ENCODE measurements around the gene UVSSA.

The UVSSA gene

DNA sequence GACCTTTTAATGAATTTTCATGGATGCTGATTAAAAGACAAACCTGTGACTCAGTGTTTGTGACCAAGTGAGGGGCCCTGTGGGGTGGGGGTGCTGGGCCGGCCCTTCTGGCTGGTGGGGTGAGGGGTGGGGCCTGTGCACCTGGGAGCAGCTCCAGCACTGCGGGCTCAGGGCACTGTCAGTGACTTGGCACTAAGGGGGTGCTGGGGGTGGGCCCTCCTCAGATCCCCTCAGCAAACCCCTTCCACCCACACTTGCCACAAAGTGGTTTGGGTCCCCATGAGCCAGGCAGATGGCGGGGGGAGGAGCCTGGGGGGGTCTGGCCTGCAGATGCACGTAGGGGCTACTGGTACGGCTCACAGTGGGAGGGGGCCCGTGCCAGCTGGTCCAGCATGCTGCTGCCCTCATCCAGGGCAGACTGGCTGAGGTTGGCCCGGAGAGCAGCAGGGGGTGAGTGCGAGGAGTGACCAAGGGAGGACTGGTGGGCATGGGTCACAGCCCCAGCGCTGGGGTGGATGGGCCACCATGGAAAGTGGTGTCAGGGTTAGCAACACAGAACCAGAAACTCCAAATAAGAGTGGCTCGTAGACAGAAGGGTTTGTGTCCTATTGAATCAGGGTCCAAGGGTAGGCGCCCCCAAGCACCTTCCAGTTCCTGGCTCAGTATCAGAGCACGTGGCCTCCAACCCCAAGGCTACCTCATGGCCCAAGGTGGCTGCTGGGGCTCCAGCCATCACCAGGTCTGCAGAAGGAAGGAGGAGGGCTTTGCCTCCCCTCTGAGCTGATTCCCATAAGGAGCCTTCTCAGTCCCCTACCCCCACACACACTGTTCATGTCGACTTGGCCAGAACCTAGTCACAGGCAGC lies 49.2 kb downstream of the UVSSA start:
- DNase-seq (ENCODE audit: low spot score), result no peak

DNA sequence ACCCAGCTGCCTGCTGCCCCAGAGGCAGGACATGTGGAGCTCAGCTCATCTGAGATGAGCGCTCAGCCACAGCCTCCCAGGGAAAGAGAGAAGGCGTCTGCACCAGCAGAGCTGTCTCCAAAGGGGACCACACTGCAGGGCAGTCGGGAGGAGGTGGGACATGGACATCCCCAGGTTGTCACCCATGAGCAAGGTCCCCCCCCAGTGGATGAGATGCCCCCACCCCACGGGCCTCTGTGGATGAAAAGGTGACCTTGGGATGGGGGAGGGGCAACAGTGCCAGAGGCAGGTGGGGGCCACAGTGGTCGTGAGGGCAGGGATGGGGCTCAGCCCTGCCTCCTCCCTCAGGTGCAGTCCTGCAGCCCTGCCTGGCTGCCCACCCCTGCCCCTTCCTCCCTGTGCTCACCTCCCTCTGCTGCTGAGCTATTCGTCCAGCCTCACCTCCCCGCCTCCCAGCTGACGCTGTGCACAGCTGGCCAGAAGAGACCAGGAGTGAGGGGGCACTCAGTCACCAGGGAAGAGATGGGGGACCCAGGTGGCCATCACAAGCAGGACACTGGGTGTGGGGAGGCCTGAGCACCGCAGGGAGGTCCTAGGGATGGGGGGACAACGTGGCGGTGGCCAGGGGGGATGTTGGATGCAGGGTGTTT lies 49.9 kb downstream of the UVSSA start:
- no peak for DNase-seq (ENCODE audit: low spot score)

GRCh38 chr4:1398681-1399507 lies 51.9 kb downstream of the UVSSA start:
- DNase-seq (ENCODE audit: low spot score), result no peak

DNA sequence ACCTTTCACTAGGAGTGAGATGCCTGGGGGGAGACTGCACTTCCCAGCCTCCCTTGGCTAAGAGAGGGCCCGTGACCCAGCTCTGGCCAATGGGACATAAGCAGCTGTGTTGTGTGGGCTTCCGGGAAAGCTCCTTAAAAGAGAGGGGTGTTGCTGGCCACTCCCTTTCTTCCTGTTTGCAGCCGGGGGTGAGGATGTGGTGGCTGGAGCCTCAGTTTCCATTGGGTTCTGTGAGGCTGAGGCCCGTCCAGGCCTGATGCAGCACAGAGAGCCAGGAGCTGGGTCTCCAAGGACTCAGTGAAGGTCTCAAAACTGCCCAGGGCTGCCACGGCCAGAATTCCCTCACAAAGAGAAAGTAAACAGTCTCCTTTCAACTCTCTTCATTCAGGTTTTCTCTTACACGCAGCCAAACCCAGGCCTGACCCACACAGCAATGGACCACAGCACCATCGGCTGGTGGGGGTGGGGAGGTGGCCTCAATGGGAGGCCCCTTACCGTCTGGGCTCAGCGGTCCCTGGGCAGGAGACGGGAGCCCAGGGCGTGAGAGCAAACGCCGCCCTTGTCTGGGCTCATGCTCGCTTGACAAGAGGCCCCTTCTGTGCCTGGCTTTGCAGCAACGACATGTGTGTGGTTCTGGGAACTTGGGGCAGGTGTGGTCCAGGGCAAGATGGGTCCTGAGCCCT lies 52.6 kb downstream of the UVSSA start:
- DNase-seq (ENCODE audit: low spot score), result no peak

GRCh38 chr4:1400191-1400805 lies 53.3 kb downstream of the UVSSA start:
- DNase-seq (ENCODE audit: low spot score), result no peak

DNA sequence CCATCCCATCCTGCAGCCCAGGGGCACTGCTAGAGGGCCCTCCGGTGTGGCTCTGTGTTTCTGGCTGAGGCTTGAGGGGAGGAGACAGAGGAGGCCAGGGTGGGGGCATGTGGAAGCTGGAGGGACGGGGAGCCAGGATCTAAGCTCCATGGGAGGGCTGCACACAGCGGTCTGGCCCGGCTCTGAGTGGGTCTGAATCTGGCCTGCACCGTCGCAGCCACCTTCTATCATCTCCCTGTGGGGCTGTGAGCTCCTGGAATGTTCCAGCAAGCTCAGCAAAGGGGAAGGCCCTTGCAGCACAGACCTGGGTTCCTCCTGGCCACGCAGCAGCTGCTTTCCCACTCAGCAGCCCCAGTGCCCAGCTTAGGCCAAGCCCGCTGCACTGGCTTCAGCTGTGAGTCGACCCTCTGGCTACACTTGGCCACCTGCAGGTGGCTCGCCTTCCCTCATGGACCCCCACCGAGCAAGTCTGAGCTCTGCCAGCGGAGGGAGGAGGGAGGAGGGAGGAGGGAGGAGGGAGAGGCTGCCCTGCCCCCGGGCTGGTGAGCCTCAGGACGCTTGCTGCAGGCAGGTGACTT lies 53.9 kb downstream of the UVSSA start:
- no peak for DNase-seq (ENCODE audit: low spot score)

DNA sequence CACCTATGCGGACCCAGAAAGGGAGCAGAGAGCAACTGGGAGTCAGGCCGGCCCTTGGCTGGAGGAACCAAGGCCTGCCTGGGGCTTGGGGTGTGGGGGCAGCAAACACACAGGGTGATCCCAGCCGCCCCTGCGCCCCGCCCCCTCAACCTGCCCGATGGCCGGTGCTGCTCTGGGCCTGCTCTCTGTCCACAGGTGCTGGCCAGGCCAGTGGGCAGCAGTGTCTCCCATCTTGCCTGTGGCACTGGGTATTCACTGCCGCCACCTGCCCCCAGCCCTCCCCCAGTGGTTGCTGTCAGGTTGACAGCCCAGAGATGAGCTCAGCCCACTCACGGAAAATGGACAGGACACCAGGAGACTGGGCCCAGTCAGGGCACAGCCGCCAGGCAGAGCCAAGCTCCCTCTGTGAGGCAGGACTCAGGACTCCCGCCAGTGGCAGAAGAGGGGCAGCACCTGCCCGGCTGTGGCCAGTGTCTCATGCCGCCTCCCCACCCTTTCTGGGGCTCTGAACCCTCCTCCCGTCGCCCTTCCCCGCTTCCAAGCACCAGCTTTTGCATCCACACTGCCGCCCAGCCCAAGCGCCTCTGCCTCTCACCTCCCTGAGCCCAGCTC lies 54.5 kb downstream of the UVSSA start:
- DNase-seq (ENCODE audit: low spot score), result no peak

GRCh38 chr4:1402021-1402515 lies 55.1 kb downstream of the UVSSA start:
- DNase-seq (ENCODE audit: low spot score), result no peak

- DNase-seq (ENCODE audit: low spot score), result no peak
These were observed 55.6 kb downstream of the UVSSA start for GRCh38 chr4:1402516-1403091.

- DNase-seq (ENCODE audit: low spot score), result no peak
These were observed 56.2 kb downstream of the UVSSA start for GRCh38 chr4:1403177-1403583.

DNA sequence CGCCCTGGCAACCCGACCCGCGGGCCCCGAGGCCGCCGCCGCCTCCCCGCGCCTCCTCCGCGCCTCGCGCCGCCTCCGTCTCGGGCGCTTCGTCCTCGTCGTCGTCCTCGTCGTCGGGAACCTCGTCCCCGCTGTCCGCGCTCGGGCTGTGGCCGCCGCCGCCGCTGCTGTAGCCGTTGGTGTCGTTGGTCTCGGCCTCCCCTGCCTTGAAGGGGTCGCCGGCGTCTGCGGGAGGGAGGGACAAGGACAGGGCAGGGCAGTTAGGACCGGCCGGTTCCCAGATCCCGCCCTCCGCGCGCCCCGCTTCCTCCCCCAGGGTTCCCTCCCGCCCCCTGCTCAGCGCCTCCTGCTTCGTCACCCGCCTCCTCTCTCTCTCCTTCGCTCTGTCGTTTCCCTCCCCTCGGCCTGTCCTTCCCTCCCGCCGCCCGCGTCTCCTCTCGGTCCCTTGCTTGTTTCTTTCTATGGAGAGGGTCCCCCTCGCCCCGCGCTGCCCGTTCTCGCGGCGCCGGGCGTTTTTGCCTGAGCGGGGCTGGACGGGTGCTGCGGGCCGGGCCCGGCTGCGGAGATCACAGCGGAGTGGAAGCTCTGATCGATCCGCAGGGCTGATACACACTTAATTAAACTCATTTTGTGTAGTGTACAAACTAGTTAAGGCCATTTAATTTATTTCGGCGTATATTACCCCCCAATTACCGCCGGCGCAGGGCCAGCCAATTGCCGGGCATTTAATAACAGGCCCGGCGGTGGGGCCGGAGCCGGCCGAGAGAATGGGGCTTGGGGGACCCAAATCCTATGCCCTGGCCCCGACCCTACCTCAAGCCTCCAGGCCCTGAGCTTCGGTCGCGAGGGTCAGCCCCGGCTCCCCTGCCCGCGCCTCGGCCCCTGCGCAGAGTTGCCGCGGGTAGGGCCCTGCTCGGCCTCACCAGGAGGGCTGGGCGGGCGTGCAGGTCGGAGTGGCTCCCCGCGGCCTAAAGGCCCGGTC lies 56.9 kb downstream of the UVSSA start:
- DNase-seq (ENCODE audit: low spot score), result no peak

DNA sequence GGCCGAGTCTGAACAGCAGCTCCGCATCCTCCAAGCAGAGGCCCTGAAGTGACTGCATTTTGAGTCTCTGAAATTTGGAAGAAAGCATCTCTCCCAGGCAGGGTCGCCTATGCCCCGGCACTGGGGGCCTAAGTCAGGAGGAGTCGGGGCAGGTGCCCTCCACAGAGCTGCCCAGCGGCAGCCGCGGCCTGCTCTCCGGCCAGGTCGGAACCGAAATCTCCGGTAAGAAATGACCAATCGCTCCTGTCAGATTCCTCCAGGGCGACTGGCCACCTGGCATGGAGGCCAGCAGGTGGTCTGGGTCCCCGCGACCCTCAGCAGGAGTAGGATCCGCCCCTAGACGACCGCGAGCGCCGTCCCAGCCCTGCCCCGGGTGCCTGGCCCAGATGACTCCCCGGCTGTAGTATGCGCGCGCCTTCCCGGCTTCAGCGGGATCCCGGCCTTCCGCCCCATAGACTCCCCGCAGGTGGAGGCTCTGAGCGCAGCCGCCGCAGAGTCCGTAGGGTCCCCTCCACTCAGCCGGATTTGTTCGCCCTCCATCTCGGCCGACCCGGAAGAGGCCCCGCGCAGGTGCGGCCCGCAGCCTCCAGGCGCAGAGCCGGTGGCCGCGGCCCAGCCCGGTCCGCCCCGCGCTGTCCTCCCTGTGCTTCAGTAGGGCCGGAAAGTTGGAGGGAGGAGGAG lies 57.7 kb downstream of the UVSSA start:
- DNase-seq (ENCODE audit: low spot score), result no peak

DNA sequence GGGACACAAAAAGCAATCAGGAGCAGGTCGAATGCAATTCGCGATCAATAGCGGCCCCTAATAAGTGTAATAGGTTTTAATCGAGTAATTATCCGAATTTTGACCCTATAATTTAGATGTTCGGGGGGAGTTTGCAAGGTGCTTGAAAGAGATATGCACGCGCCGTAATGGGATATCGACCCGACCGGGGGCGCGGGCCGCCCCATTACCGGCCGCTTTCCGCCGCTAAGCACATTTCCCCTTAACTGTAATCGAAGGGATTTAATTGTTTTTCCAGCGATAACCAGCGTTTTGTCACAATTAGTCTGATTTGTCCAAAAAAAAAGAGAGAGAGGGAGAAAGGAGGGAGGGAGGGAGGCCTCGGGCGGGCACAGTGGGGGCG lies 58.2 kb downstream of the UVSSA start:
- no peak for DNase-seq (ENCODE audit: low spot score)

DNA sequence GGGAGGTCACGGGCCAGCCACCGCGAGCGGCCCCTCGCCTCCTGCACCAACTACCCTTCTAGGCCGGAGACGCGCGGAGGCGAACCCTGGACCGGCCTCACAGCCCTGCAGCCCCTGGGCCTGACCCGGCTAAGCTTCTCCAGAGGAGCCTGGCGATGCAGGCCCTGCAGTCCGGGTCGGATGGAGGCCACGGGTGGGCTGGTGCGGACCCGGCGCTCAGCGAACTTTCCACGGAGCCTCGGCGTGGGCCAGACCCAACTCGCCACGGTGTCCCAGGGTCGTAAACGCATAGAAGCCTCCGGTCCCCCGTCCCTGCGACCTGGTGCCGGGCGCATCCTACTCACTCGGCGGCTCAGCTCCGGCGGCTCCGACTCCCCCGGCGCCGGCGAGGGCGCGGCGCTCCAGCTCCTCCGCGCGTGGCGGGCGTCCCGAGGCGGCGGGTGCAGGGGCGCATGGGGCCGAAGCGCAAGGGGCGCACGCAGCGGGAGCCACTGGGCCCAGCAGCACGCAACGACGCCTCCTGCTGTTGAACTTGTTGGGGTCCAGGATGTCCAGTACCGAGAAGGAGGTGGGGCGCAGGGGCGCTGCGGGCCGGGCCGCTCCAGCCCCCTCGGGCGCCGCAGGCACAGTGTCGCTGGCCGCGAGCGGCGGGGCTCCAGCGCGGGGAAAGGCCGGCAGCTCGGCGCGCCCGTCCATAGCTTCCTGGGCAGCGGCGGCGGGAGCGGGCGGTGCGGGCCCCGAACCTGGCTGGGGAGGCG lies 58.8 kb downstream of the UVSSA start:
- DNase-seq (ENCODE audit: low spot score), result no peak

GRCh38 chr4:1406394-1406980 lies 59.5 kb downstream of the UVSSA start, which contains the start of gene NKX1-1:
TSS of gene NKX1-1 (minus strand) at chr4:1406442. CDS start at chr4:1406442, 0 bp downstream.
- DNase-seq (ENCODE audit: low spot score), result no peak

GRCh38 chr4:1406981-1407656 lies 60.1 kb downstream of the UVSSA start:
- DNase-seq (ENCODE audit: low spot score), result no peak
